ENCODE measurements around the gene TAS2R39.
A peak's percentile ranks its signal among the peaks of the same experiment; 100 is the strongest.
"Not testable (repeated sequence)": the region's sequence is repeated elsewhere in the genome, so short reads cannot be mapped to it uniquely, and the experiment has no call there.

Gene TAS2R39

GRCh38 chr7:143183024-143183423 lies at the start of gene TAS2R39:
TAS2R39 (plus strand) TSS chr7:143183419; CDS start chr7:143183419, 0 bp downstream.
- no peak for DNase-seq

DNA sequence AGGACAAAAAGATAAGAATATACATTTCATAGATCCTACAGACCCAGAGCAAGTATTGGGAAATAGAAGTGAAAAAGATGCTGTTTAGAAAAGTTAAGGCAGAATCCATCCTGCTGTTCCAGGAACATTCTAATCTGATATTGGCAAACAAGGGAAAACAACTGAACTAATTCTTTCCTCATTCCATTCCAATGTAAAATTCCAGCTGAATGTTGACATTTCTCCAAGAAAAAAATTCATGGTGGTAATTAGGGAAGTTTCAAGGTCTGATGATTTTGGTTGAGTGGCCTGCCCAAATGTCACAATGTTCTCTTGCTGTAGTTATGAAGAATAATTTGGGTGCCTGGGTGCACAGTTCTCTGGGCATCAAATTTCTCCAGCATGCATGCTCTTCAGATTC lies 36.1 kb upstream of the TAS2R39 start:
- DNase-seq: no peak

DNA sequence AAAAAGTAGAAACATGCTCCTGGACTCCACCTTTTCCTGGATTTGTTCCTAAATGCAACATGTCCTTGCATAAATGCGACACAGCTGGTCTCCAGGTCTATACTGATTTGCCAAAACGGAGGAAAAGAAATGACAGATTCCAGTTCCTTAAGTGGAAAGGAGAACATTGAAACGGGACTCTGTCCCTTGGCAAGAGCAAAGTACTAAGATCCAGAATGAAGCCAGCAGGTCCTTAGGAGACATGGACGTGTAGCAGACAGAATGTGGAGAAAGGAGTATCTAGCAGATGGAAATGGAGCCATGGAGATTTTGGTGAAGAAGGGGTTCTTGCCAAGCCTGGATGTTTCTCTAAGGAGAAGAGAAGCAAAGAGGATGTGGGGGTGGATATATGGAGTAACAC lies 35.2 kb upstream of the TAS2R39 start:
- DNase-seq: no peak

DNA sequence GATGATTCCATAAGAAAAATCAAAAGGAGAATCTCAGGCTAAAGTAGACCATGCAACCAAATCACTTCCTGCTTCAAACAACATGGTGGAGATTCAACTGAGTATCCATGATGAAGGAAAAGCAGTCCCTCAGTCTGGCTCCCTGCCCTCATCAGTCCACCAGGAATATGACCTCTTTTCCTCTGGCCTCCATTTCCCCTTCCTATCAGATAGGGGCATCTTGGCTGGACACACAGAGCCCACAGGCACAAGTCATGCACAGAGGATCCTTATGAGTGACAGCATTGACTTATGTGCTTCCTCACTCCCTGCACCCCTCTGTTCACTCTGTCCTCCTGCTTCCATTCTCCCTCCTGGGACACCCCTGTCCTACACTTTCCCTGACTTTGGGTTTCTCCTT lies 34.6 kb upstream of the TAS2R39 start:
- DNase-seq: no peak

GRCh38 chr7:143150696-143151095 lies 32.5 kb upstream of the TAS2R39 start:
- not testable (repeated sequence) for DNase-seq

DNA sequence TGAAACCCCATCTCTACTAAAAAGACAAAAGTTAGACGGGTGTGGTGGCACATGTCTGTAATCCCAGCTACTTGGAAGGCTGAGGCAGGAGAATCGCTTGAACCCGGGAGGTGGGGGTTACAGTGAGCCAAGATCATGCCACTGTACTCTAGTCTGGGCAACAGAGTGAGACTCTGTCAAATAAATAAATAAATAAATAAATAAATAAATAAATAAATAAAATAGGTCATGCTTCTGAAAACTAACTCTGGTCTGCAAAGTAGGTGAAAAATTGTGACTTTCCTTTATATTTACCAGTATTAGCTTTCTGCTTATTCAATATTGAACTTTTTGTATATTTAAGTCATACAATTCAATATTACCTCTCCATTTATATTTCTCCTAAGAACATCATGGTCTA lies 24.6 kb upstream of the TAS2R39 start:
- not testable (repeated sequence) for DNase-seq

GRCh38 chr7:143171697-143172096 lies 11.5 kb upstream of the TAS2R39 start:
- no peak for DNase-seq

DNA sequence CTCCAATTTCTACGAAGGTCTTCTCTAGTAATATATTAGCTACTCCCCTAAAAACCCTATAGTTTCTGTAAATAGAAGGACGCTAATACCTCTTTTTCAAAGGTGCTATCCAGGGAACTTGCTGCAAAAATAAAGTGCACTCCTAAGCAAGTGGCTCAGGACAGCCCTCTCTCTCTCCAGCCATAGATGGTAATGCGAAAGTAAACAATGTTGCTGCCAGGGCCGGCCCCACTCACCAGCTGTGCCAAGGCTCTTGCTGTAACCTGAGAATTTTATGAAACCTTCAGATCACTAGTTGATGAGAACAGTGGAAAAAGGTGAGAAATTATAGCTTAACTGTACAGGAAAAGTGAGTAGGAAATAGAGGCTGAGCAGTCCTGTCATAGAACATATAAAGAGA lies 10.9 kb upstream of the TAS2R39 start:
- DNase-seq: no peak

GRCh38 chr7:143176128-143176527 lies 7.1 kb upstream of the TAS2R39 start:
- DNase-seq: no peak

- DNase-seq: no peak
Measured at GRCh38 chr7:143177374-143178119, 5.7 kb upstream of the TAS2R39 start.

GRCh38 chr7:143180771-143181170 lies 2.4 kb upstream of the TAS2R39 start:
- DNase-seq: not testable (repeated sequence)

DNA sequence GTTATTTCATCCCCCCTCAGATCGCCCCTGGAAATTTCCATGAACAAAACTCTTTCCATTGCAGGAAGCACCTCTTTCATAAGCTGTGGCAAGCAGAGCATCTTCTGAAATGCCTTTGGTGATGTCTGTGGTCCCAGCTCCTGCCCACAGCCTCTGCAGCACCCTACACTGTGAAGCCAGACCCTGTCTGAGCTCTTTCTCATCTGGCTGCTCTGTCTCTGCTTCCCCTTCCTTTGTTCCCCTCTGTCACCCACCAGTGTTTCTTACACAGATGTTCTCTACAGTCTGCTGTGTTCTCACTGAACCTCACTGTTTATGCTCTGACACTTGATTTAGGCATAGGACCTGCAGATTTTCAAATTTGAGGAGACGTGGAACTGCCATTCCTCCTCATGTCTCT lies 1.9 kb upstream of the TAS2R39 start:
- no peak for DNase-seq

GRCh38 chr7:143185551-143185950 lies 2.3 kb downstream of the TAS2R39 start:
- no peak for DNase-seq

DNA sequence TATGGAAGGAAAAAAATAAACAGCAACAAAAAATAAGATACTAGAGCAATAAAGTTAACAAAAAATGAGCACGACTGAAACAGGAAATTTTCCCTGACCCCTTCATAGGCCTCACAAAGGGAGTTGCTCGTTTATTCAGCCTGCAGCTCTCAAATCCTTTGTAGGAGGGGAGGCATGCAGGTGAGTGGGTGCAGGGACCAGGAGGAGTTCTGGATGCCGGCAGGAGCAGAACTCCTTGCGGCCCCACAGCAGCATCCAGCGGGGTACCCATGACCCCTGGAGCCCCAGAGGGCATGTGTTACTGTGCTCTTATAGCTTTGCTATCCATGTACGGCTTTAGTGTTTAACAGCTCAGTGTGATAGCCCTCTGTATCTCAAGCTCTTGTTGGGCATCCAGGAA lies 5.8 kb downstream of the TAS2R39 start:
- DNase-seq: no peak

DNA sequence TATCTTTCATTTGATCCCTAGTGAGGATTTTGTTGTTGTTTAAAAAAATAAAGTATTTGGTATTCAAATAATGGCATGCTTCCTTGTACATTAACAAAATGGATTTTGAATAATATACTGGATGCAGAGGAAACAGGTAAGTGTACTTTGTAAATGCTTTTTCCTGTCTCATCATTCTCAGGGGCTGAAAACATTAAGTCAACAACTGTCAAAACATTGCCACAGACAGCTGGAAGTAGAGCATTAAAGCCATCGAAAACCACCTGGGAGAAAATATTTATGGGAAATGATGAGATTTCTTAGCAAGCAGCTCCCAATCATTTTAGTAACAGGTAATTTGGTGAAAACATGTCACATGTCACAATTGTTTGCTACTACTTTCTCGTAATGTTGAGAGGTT lies 10.7 kb downstream of the TAS2R39 start:
- no peak for DNase-seq

- DNase-seq: no peak
Measured at GRCh38 chr7:143199040-143199439, 15.8 kb downstream of the TAS2R39 start.

GRCh38 chr7:143202161-143202560 lies 18.9 kb downstream of the TAS2R39 start:
- no peak for DNase-seq

GRCh38 chr7:143203386-143203785 lies 20.2 kb downstream of the TAS2R39 start:
- no peak for DNase-seq

DNA sequence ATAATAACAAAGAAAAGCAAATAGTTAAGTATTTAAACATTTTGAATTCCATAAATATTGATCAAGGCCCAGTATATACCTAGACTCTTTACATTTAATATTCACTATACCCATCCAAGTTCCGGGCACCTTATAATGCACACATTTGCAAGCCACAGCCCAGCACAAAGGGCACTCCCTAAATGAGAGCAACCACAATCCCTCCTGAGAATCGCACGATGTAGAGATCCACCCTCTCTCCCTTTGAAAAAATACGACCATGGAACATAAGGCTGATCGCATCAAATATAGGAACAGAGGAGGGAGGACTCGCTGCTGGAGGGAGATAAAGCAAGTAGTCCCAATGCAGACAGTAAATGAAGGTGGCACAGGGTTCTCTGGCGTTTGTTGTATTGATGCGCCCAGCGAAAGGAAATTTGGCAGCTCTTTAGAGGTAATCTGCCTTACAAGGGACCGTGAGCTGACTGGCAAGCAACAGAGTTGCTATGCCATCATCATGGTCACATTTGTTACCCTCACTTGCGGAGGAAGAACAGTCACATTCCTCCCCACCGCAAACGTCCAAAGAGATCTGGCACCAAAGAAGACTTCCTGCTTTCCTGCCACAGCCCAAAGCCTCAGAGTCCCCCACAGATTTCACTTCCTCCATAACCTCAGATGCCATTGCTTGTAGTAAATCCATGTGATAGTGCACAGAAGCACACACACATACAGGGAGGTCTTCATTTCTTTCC lies 22.5 kb downstream of the TAS2R39 start:
- no peak for DNase-seq

DNA sequence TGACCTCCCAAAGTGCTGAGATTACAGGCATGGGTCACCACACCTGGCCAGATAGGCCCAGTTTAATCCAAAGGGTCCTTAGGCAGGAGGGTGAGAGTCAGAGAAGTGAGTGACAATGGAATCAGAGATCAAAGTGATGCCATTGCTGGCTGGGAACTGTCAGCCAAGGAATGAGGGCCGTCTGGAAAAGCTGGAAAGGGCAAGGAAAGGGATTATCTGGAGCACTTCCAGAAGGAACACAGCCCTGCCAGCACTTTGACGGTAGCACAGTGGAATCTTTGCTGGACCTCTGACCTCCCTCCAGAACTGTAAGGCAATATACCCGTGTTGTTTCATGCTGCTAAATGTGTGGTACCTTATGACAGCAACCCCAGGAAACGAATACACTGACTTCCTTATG lies 27.3 kb downstream of the TAS2R39 start:
- DNase-seq: no peak

DNA sequence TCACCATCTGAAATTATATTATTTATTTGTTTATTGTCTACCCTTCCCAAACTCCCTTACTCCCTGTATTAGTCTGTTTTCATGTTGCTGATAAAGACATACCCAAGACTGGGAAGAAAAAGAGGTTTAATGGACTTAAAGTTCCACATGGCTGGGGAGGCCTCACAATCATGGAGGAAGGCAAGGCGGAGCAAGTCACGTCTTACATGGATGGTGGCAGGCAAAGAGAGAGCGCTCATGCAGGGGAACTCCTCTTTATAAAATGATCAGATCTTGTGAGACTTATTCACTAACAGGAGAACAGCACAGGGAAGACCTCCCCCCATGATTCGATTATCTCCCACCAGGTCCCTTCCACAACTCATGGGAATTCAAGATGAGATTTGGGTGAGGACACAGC lies 30.3 kb downstream of the TAS2R39 start:
- DNase-seq: not testable (repeated sequence)

GRCh38 chr7:143214789-143215679 lies 31.8 kb downstream of the TAS2R39 start:
- peak; percentile 56 for DNase-seq

DNA sequence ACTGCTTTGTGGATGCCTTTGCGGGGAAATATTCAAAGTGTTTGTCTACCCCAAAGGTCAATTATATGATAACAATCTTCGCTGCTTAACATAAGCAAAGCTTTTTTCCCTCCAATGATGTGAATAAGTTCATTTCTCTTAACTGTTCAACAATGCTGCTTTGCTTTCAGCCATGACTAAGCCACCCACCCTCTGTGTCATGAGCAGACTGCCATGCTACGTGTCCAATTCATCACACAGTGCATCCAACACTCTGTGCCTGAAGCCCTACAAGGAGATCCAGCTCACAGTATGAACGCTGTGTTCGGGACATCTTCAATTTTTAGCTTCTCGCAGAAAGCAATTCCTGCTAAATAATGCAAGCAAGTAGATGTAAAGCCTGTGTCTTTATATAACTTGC lies 32.9 kb downstream of the TAS2R39 start:
- DNase-seq: no peak

Measured in NCI-H1048 (cell line).